ENCODE results near the gene AKR1B1. TPM values are rescaled to one million over a fixed set of nuclear protein-coding genes. Genes with fewer than 3 reads are reported as not detected.
A peak's percentile ranks its signal among the peaks of the same experiment; 100 is the strongest.
"Not testable (repeated sequence)": the region's sequence is repeated elsewhere in the genome, so short reads cannot be mapped to it uniquely, and the experiment has no call there.

AKR1B1 gene
- total RNA-seq, 1 donor from 2014 or later = 134 TPM

DNA sequence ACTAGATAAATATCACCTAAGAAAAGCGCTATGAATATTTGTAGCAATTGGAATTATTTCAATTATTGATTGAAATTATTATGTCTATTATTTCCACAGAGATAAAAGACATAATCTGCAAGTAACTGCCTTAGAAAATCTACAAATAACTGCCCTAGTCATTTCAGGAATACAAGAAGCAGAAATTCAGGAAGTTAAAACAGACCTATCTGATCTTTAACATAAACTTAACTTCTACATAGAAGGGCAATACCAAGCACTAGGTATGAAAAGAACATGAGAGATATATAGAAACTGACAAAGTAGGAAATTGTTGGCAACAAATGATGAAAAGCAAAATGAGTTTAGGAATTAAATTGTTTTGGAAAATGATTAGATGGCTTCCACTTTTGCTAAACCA lies 36.6 kb upstream of the AKR1B1 start:
- no peak for DNase-seq (ENCODE audit: low read depth)
- H3K4me3 ChIP-seq (ENCODE audit: low read depth, low read length) = no peak overlapping the region
- TF ChIP-seq, protein P1, sequence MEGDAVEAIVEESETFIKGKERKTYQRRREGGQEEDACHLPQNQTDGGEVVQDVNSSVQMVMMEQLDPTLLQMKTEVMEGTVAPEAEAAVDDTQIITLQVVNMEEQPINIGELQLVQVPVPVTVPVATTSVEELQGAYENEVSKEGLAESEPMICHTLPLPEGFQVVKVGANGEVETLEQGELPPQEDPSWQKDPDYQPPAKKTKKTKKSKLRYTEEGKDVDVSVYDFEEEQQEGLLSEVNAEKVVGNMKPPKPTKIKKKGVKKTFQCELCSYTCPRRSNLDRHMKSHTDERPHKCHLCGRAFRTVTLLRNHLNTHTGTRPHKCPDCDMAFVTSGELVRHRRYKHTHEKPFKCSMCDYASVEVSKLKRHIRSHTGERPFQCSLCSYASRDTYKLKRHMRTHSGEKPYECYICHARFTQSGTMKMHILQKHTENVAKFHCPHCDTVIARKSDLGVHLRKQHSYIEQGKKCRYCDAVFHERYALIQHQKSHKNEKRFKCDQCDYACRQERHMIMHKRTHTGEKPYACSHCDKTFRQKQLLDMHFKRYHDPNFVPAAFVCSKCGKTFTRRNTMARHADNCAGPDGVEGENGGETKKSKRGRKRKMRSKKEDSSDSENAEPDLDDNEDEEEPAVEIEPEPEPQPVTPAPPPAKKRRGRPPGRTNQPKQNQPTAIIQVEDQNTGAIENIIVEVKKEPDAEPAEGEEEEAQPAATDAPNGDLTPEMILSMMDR (conservative IDR thresholded peaks at IDR 0.05; ENCODE audit: low read depth, low read length) = no peak

DNA sequence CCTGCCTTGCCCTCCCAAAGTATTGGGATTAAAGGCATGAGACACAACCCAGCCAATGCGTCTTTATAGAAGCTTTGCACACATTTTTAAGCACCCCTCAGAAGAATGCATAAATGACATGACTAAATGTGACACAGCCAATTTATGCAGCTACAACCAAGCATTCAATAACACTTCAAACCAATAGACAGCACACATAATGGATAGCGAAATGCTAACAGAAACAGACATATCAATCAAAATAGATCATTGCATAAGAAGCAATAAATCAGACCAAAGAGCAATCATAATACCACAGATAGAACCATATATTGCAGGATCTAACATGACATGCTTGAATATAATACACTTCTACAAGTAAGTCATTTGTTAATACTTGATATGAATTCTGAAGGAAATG lies 34.2 kb upstream of the AKR1B1 start:
- no peak for DNase-seq (ENCODE audit: low read depth)
- TF ChIP-seq, protein P1 (conservative IDR thresholded peaks at IDR 0.05; ENCODE audit: low read depth, low read length) = no peak
- no peak overlapping the region for H3K4me3 ChIP-seq (ENCODE audit: low read depth, low read length)

DNA sequence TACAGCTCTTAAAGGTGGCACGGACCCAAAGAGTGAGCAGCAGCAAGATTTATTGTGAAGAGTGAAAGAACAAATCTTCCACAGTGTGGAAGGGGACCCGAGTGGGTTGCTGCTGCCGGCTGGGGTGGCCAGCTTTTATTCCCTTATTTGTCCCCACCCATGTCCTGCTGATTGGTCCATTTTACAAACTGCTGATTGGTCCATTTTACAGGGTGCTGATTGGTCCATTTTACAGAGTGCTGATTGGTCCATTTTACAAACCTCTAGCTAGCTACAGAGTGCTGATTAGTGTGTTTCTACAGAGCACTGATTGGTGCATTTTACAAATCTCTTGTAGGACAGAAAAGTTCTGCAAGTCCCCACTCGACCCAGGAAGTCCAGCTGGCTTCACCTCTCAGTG lies 28.8 kb upstream of the AKR1B1 start:
- H3K4me3 ChIP-seq (ENCODE audit: low read depth, low read length); DNase-seq (ENCODE audit: low read depth): not testable (repeated sequence)

DNA sequence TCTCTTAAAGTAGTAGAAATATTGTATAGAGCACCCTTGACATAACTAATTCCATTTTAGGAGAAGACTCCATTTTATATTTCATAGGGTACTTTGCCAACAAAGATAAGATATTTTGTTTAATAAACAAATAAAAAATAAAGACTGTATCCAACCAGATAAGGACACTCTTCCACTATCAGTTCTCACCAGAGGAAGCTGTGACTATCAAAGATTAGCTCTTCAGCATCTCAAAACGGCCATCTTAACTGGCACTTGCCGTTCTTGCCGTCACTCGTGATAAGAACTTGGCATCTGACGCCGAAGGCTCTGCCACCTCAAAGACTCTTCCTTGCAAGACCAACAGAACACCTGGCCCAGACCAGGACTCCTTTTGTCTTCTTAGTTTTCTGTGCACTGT lies 26.3 kb upstream of the AKR1B1 start:
- DNase-seq (ENCODE audit: low read depth) = no peak
- TF ChIP-seq, protein P1 (conservative IDR thresholded peaks at IDR 0.05; ENCODE audit: low read depth, low read length) = no peak
- H3K4me3 ChIP-seq (ENCODE audit: low read depth, low read length) = no peak overlapping the region

DNA sequence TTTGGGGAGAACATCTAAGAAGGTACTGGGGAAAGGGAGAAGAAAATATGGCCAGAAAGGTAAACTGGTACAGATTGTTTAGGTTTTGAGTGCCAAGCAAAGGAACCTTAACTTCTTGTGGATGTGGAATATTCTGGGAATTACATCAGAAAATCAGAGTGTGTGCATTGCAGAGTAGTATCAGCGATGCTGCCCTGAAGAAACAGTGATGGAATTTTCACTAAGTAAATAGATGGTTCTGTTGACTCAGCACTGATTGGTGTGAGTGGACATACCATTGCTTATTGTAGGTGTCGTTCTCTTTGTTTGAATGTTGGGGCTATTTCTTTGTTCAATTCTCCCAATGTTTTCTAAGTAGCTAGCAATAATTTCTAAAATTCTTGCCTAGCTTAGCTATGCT lies 24.4 kb upstream of the AKR1B1 start:
- no peak overlapping the region for H3K4me3 ChIP-seq (ENCODE audit: low read depth, low read length)
- TF ChIP-seq, protein P1 (conservative IDR thresholded peaks at IDR 0.05; ENCODE audit: low read depth, low read length) = no peak
- no peak for DNase-seq (ENCODE audit: low read depth)

DNA sequence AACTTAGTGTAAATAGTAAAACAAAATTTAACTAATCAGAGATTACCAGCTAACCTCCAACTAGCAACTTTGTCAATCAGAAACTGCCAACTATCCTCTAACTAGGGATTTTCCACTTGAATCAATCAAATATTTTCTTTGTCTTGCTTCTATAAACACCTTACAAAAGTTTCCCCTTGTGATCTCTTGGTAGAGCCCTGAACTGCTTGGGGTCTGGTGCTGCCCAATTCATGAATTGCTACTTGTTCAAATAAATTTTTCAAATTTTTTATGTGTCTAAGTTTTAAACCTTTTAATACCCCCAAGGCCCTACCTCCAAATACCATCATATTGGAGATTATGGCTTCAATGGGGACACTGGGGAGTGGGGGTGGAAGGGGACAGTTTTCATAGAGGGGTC lies 24.0 kb upstream of the AKR1B1 start:
- no peak for DNase-seq (ENCODE audit: low read depth)
- TF ChIP-seq, protein P1 (conservative IDR thresholded peaks at IDR 0.05; ENCODE audit: low read depth, low read length) = no peak
- H3K4me3 ChIP-seq (ENCODE audit: low read depth, low read length) = no peak overlapping the region

DNA sequence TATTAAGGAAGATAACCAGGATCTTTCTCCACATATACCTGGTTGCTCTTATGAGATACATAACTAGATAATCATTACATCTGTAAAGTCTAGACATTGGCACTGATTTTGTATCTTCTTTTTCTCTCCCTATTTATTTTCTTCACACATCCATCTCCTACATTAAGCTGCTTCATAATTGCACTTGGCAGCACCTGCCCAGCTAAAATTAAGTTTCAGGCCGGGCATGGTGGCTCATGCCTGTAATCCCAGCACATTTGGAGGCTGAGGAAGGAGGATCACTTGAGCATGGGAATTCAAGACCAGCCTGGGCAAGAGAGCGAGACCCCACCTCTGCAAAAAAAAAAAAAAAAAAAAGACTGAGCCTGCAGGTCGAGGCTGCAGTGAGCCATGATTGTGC lies 22.3 kb upstream of the AKR1B1 start:
- TF ChIP-seq, protein P1 (conservative IDR thresholded peaks at IDR 0.05; ENCODE audit: low read depth, low read length) = no peak
- no peak overlapping the region for H3K4me3 ChIP-seq (ENCODE audit: low read depth, low read length)
- DNase-seq (ENCODE audit: low read depth) = no peak

DNA sequence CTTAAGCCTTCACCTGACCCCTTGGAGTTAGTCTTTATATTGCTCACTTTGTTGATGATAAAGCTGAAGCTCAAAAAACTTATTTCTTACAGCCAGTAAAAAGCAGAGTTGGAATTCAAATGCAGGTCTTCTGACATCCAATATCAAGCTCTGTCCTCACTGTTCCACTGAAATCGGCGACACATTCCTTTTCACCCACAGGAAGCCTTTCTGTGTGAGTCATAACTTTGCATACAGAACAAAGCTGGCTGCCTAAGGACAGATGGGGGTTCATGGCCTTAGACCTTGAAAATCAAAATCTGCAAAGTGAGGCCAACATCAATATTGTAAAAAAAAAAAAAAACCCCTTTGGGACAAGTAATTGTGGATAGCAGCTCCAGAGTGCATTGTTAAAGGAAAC lies 21.8 kb upstream of the AKR1B1 start:
- peak; percentile 38 for DNase-seq (ENCODE audit: low read depth)
- TF ChIP-seq, protein P1 (conservative IDR thresholded peaks at IDR 0.05; ENCODE audit: low read depth, low read length) = no peak
- H3K4me3 ChIP-seq (ENCODE audit: low read depth, low read length) = no peak overlapping the region

Data from epithelial cell of proximal tubule (primary cell).